HG02885 (cell line): ENCODE data around the gene TTC39B.

Source experiments
- ATAC-seq: cut with Tn5 transposase; IDR thresholded peaks from one replicate; pipeline ENCODE4 v1.9.1; 2021; ENCODE audit warnings: mild to moderate bottlenecking; ENCODE audit not compliant: unreplicated experiment, poor library complexity

Gene TTC39B

DNA sequence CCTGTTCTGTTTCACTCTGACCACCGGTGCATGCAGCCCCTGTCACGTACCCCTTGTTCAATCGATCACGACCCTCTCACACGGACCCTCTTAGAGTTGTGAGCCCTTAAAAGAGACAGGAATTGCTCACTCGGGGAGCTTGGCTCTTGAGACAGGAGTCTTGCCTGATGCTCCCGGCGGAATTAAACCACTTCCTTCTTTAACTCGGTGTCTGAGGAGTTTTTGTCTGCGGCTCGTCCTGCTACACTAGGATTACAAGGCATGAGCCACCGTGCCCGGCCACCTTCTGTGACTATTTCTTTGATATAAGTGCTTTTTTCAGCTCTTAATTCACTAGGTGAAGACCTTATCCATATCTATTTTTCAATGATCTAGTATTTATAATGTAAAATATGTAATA is 167.5 kb downstream of the TTC39B start:
- ATAC-seq, result no peak

DNA sequence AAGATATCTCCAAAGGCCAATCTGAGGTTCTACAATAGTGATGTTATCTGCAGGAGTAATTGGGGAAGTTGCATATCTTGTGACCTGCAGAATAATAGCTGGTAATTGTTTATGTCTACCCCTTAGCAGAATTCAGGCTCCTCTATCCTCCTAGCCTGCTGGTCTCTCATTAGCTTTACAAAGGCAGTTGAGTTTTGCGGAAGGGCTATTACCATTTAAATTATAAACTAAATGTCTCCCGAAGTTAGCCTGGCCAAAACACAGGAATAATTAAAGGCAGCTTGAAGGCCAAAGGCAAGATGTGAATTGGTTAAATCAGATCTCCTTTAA is 168.7 kb downstream of the TTC39B start:
- ATAC-seq, result no peak

GRCh38 chr9:15137658-15138356 is 169.2 kb downstream of the TTC39B start:
- no peak for ATAC-seq

DNA sequence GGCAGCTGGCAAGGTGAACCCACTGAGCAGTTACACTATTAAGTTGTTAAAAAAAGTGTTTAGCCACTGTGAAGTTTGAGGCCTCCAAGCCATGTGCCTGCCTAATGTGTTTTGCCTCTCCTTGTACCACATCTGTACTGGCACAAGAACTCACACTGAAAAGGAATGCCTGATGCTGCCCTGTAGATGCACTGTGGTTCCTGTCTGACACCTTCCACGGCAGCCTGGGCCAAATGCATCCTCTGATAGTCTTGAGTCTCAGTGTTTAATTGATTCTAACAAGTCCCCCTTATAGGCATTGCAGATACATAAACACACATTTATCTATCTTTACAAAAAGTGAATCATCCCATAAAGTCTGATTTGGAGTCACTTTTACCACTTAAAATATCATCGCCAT is 169.9 kb downstream of the TTC39B start:
- ATAC-seq, result no peak

DNA sequence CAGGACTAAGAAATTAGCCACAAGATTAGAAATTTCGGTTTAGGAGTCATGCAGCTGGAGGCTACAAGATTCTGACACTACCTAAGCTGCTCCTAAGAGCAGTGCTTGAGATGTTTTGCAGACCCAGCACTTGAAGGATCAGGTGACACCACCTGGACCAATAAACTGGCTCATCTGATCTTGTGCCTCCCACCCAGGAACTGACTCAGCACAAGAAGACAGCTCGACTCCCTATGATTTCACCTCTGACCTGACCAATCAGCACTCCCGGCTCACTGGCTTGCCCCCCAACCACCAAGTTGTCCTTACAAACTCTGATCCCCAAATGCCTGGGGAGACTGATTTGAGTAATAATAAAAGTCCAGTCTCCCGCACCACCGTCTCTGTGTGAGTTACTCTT is 170.4 kb downstream of the TTC39B start:
- no peak for ATAC-seq

DNA sequence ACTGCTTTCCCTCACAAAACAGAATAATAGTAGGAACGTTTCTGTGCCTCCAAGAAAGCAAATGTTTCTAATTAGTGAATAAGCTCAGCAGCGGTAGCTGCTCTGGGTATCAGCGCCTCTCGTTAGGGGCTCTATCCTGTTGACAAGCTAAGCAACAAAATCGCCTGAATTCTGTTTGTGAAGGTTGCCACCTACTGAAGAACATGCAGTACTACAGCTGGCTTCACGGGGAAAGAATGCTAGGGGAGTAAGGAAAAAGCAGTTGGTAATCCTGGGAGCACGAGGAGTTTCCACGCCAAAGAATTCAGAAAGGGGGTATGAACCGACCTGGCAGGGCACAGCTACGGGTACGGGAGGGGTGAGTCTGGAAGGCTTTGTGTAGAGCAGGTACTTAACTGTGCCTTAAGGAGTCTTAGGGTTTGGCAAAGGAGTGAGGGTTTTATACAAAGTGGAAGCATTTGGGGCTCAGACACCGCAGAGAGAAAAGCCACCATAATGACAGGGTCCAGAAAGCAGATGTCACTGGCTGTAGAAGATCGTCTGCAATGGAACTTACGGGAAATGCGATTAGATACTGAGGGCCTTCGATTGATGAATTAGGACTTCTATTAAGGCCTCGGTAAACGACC is 171.7 kb downstream of the TTC39B start:
- ATAC-seq, result peak; percentile 87

- no peak for ATAC-seq
Observed at GRCh38 chr9:15133488-15133887, 173.5 kb downstream of the TTC39B start.

DNA sequence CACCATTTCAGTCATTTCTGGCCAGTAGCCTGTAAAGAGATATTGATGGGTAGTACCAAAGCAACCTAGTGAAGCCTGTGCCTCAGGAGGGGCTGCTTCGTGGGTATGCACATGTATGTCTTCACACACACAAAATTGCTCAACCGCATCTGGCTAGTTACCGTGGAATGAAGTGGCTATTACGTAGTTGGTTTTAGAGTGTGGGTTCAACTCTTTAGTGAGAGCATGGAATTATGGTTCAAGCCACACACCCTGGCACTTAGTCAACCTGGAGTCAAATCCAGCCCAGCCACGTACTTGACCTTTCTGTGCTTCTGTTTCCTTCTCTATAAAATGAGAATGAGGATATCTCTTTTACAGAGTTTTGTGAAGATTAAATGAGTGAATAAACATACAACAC is 174.9 kb downstream of the TTC39B start:
- no peak for ATAC-seq

DNA sequence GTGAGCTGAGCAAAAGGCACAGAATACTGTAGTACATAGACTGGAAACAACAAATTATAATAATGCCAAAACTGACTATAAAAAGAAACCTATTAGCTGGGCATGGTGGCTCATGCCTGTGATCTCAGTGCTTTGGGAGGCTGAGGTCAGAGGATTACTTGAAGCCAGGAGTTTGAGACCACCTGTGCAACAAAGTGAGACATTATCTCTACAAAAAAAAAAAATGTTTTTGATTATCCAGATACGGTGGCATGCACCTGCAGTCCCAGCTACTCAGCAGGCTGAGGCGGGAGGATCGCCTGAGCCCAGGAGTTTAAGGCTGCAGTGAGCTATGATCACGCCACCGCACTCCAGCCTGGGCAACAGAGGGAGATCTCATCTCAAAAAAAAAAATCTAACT is 175.9 kb downstream of the TTC39B start:
- ATAC-seq, result no peak

- ATAC-seq, result no peak
Observed at GRCh38 chr9:15127831-15128230, 179.2 kb downstream of the TTC39B start.

DNA sequence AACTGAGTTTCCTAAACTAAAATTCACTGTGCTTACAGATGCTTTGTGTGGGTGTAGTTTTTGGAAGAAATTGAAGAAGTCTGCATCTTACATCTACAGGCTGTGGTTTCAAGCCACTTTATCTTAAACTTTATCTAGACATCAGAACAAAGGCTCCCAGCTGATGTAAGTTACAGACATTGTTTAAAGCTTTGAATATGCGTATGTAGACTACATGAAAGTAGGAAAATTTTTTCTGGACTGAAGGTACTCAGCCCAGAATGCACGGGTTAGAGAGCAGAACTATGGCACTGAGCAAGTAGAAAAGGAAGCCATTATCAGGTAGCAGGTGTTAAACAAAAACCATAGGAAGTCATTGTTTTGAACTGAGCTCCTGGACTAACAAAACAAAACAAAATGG is 185.4 kb downstream of the TTC39B start:
- ATAC-seq, result no peak

DNA sequence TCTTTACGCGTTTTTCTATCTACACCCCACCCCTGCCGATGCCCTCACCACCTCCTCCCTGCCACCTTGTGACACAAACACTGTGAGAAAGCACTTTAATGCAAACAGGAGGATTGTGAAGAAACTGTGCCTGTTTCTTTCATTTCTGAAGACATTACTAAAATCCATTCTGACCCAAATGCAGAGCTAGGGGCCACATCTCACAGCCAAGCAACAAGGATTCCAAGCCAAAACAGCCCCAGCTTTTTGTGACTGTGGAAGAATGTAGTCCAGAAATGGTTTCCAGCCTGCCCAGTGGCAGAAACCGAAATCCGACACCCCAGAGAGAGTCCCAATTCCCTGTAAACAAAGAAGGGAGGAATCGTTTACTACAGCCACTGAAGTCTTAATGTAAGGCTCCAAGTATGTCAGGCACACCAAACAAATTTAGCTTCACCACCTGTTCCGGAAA is 190.9 kb downstream of the TTC39B start:
- no peak for ATAC-seq

GRCh38 chr9:15115702-15116101 is 191.3 kb downstream of the TTC39B start:
- ATAC-seq, result no peak

- no peak for ATAC-seq
Observed at GRCh38 chr9:15115041-15115440, 192.0 kb downstream of the TTC39B start.
